HEK293 (cell line): Measurements from ENCODE around the gene PHLDB1.

Source experiments
- EGR2 ChIP-seq: fragments of 450-650 bp; formaldehyde crosslinking; IDR thresholded peaks from 2 replicates; pipeline ENCODE4 v1.5.1; 2016; ENCODE audit warnings: low read depth, missing biosample characterization, missing genetic modification characterization
- GLI2 ChIP-seq: fragments of 450-650 bp; formaldehyde crosslinking; IDR thresholded peaks from 2 replicates; pipeline ENCODE4; 2017; ENCODE audit warnings: missing biosample characterization, missing genetic modification characterization, low read depth, borderline replicate concordance
- PBX3 ChIP-seq: sonication (generic); formaldehyde crosslinking; IDR thresholded peaks from 2 replicates; pipeline ENCODE4 v1.8.1; 2022; ENCODE audit warnings: mild to moderate bottlenecking, moderate library complexity, missing genetic modification reagents
- PRDM6 ChIP-seq: fragments of 450-650 bp; formaldehyde crosslinking; IDR thresholded peaks from 2 replicates; pipeline ENCODE4 v1.5.1; 2017; ENCODE audit warnings: missing biosample characterization, missing genetic modification characterization
- TSHZ1 ChIP-seq: fragments of 450-650 bp; formaldehyde crosslinking; IDR thresholded peaks from 2 replicates; pipeline ENCODE4 v1.5.1; 2016; ENCODE audit warnings: missing biosample characterization, missing genetic modification characterization, borderline replicate concordance
- WT1 ChIP-seq: fragments of 450-650 bp; formaldehyde crosslinking; IDR thresholded peaks from 2 replicates; pipeline ENCODE4 v1.5.1; 2016; ENCODE audit warnings: missing biosample characterization, missing genetic modification characterization
- YY2 ChIP-seq: fragments of 450-650 bp; formaldehyde crosslinking; IDR thresholded peaks from 2 replicates; pipeline ENCODE4 v1.5.1; 2016; ENCODE audit warnings: missing biosample characterization, missing genetic modification characterization
- ZBTB48 ChIP-seq: fragments of 450-650 bp; formaldehyde crosslinking; IDR thresholded peaks from 2 replicates; pipeline ENCODE4 v1.5.1; 2016; ENCODE audit warnings: missing biosample characterization, missing genetic modification characterization
- ZBTB8A ChIP-seq: fragments of 450-650 bp; formaldehyde crosslinking; IDR thresholded peaks from 2 replicates; pipeline ENCODE4 v1.5.1; 2016; ENCODE audit warnings: missing biosample characterization, missing genetic modification characterization
- ZEB2 ChIP-seq: fragments of 450-650 bp; formaldehyde crosslinking; IDR thresholded peaks from 2 replicates; pipeline ENCODE4 v1.5.1; 2016; ENCODE audit warnings: missing biosample characterization, missing genetic modification characterization
- ZNF121 ChIP-seq: fragments of 450-650 bp; formaldehyde crosslinking; IDR thresholded peaks from 2 replicates; pipeline ENCODE4 v1.5.1; 2016; ENCODE audit warnings: missing biosample characterization, missing genetic modification characterization
- ZNF155 ChIP-seq: fragments of 450-650 bp; formaldehyde crosslinking; IDR thresholded peaks from 2 replicates; pipeline ENCODE4 v1.5.1; 2016; ENCODE audit warnings: missing biosample characterization, missing genetic modification characterization
- ZNF16 ChIP-seq: fragments of 450-650 bp; formaldehyde crosslinking; IDR thresholded peaks from 2 replicates; pipeline ENCODE4 v1.5.1; 2016; ENCODE audit warnings: low read depth, missing biosample characterization, missing genetic modification characterization
- ZNF19 ChIP-seq: fragments of 450-650 bp; formaldehyde crosslinking; IDR thresholded peaks from 2 replicates; pipeline ENCODE4; 2016; ENCODE audit warnings: missing biosample characterization, missing genetic modification characterization, low read depth
- ZNF211 ChIP-seq: fragments of 450-650 bp; formaldehyde crosslinking; IDR thresholded peaks from 2 replicates; pipeline ENCODE4 v1.5.1; 2016; ENCODE audit warnings: low read depth, missing biosample characterization, missing genetic modification characterization
- ZNF280D ChIP-seq: fragments of 450-650 bp; formaldehyde crosslinking; IDR thresholded peaks from 2 replicates; pipeline ENCODE4 v1.5.1; 2016; ENCODE audit warnings: missing biosample characterization, missing genetic modification characterization
- ZNF341 ChIP-seq: fragments of 450-650 bp; formaldehyde crosslinking; IDR thresholded peaks from 2 replicates; pipeline ENCODE4; 2016; ENCODE audit warnings: low read depth, missing biosample characterization, missing genetic modification characterization
- ZNF350 ChIP-seq: fragments of 450-650 bp; formaldehyde crosslinking; IDR thresholded peaks from 2 replicates; pipeline ENCODE4 v1.5.0; 2017; ENCODE audit warnings: missing biosample characterization, mild to moderate bottlenecking, missing genetic modification characterization
- ZNF398 ChIP-seq: fragments of 450-650 bp; formaldehyde crosslinking; IDR thresholded peaks from 2 replicates; pipeline ENCODE4 v1.5.1; 2017; ENCODE audit warnings: missing biosample characterization, missing genetic modification characterization
- ZNF433 ChIP-seq: fragments of 450-650 bp; formaldehyde crosslinking; IDR thresholded peaks from 2 replicates; pipeline ENCODE4 v1.5.1; 2016; ENCODE audit warnings: missing biosample characterization, missing genetic modification characterization, low read depth
- ZNF488 ChIP-seq: fragments of 450-650 bp; formaldehyde crosslinking; IDR thresholded peaks from 2 replicates; pipeline ENCODE4 v1.5.1; 2016; ENCODE audit warnings: missing biosample characterization, missing genetic modification characterization
- ZNF558 ChIP-seq: fragments of 450-650 bp; formaldehyde crosslinking; IDR thresholded peaks from 2 replicates; pipeline ENCODE4 v1.5.1; 2016; ENCODE audit warnings: missing biosample characterization, missing genetic modification characterization
- ZNF600 ChIP-seq: fragments of 450-650 bp; formaldehyde crosslinking; IDR thresholded peaks from 2 replicates; pipeline ENCODE4 v1.5.1; 2016; ENCODE audit warnings: missing biosample characterization, missing genetic modification characterization
- ZNF624 ChIP-seq: fragments of 450-650 bp; formaldehyde crosslinking; IDR thresholded peaks from 2 replicates; pipeline ENCODE4 v1.5.1; 2017; ENCODE audit warnings: missing biosample characterization, missing genetic modification characterization
- ZNF677 ChIP-seq: fragments of 450-650 bp; IDR thresholded peaks from 2 replicates; pipeline ENCODE4 v1.5.0; 2018; ENCODE audit warnings: missing biosample characterization, mild to moderate bottlenecking, missing genetic modification characterization, moderate library complexity
- ZNF843 ChIP-seq: fragments of 450-650 bp; formaldehyde crosslinking; IDR thresholded peaks from 2 replicates; pipeline ENCODE4 v1.5.1; 2016; ENCODE audit warnings: missing biosample characterization, missing genetic modification characterization
- ZSCAN16 ChIP-seq: fragments of 450-650 bp; formaldehyde crosslinking; IDR thresholded peaks from 2 replicates; pipeline ENCODE4 v1.5.1; 2016; ENCODE audit warnings: missing biosample characterization, missing genetic modification characterization

PHLDB1 gene

GRCh38 chr11:118634431-118635236 lies 27.2 kb downstream of the PHLDB1 start (continued):
- TF ChIP-seq ZNF677 (tag by site-specific recombination) (no peak), YY2 (tag by site-specific recombination) (no peak), ZNF121 (tag by site-specific recombination) (no peak), ZNF843 (tag by site-specific recombination) (0 out of 2 replicates have a peak, but pooled peaks have one; percentile 12), ZBTB48 (tag by site-specific recombination) (peak; percentile 48; the same call in 1 of the 2 replicates), ZNF350 (tag by site-specific recombination) (no peak), ZEB2 (tag by site-specific recombination) (peak; percentile 54; the same call in 1 of the 2 replicates), ZNF211 (tag by site-specific recombination) (no peak), ZNF16 (tag by site-specific recombination) (no peak), EGR2 (tag by site-specific recombination) (peak; percentile 31; the same call in 1 of the 2 replicates), ZNF558 (tag by site-specific recombination) (no peak), ZSCAN16 (tag by site-specific recombination) (no peak), ZNF341 (peak; percentile 67), ZNF624 (tag by site-specific recombination) (no peak), ZNF488 (tag by site-specific recombination) (no peak), ZBTB8A (tag by site-specific recombination) (no peak; the same call in 1 of the 2 replicates), PRDM6 (tag by site-specific recombination) (no peak), GLI2 (no peak), ZNF433 (tag by site-specific recombination) (no peak), ZNF155 (tag by site-specific recombination) (no peak), PBX3 (CRISPR knock-in tag) (no peak), ZNF19 (tag by site-specific recombination) (no peak), TSHZ1 (tag by site-specific recombination) (0 out of 2 replicates have a peak, but pooled peaks have one; percentile 8), ZNF280D (tag by site-specific recombination) (no peak), ZNF398 (tag by site-specific recombination) (no peak; the same call in 1 of the 2 replicates), ZNF600 (tag by site-specific recombination) (peak; percentile 89), WT1 (peak; percentile 51)
